Right lung (tissue), 5 donors: ENCODE results near the gene RECQL5. TPM values are rescaled to one million over a fixed set of nuclear protein-coding genes. Genes with fewer than 3 reads are reported as not detected.

Experiments
- DNase-seq, 2 donors: peaks; one replicate each; pipeline ENCODE4 v3.0.0-alpha.2; 2013
- polyA plus RNA-seq, 5 donors: library from polyadenylated mRNA; unstranded; fragments of 120-200 nt; gene quantifications; one replicate each; pipeline versions ENCODE4 v1.2.1 to v1.2.3, GENCODE V29; 2013; ENCODE audit warnings: inconsistent platforms in 1 of 5, low replicate concordance in 1 of 5; ENCODE audit not compliant: insufficient read length in 5 of 5, insufficient read depth in 1 of 5

RECQL5 gene
- polyA plus RNA-seq, 5 donors = 26.0 to 36.5 (median 33.4) TPM

- no peak for DNase-seq
These were observed 22.5 kb upstream of the RECQL5 start for GRCh38 chr17:75689441-75689873.

DNA sequence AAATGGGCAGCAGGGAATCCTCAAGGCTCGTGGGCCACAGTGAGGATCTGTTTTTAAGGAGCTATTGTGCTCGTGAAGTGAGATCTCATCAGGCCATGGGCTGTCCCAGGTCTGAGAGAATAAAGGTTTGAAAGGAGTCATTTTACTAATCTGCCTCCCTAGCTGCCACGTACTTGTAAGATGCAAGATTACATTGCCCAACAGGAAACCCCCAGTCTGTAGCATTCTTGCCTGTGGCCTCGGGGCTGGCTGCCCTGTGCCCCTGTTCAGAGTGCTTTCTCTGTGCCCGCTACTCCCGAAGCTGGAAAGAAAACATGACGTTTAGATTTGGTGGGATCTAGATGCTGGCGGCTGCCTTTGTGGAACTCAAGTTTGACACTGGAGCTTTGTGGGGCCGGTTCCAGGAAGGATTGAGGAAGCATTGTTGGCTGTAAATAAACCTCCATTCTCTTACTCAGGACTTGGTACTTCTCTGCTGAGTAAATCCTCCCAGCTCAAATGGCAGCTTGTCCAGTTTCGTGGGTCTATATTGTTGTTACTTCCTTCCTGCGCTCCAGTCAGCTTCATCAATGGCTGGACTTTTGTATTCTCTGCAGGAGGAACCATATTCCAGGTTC, 21.4 kb upstream of the RECQL5 start:
- DNase-seq = no peak

DNA sequence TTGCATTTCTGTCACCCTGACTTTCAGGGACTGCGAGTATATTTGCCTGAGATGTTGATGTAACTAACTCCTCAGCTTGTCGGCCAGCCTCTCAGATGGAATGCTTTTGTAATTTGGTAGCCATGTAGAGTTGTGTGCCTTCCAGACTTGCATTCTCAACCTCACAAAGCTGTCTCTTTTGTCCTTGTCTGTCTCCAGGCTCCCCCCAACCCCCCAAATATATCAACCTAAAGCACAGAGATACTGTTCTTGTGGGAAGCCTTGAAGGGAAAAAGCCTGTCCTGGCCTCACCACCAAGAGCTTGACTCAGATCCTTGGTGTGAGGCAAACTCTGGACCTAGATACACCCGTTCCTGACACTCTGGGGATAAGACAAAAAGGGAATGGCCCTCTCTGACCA, 18.5 kb upstream of the RECQL5 start:
- no peak for DNase-seq

- DNase-seq = no peak
These were observed 18.0 kb upstream of the RECQL5 start for GRCh38 chr17:75684924-75685323.

GRCh38 chr17:75684249-75684648, 17.3 kb upstream of the RECQL5 start:
- DNase-seq = no peak

DNA sequence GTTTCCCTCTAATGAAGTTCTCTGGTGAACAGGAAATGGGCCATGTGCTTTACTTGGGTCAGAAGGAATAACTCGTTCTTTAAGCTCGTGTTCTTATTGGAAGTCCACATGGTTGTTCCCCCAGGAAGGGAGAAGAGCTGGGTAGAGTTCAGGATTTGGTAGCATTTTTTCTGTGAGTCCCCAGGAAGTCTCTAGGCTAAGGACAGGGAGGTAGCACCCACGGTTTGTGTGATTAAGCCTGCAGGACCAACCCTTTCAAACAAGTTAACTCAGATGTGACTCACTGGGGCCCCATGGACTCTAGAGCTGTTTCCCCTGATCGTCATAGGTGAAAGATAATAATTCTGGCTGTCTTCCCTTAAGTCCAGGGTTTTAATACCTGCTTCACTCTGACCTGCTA, 16.6 kb upstream of the RECQL5 start:
- DNase-seq = no peak

DNA sequence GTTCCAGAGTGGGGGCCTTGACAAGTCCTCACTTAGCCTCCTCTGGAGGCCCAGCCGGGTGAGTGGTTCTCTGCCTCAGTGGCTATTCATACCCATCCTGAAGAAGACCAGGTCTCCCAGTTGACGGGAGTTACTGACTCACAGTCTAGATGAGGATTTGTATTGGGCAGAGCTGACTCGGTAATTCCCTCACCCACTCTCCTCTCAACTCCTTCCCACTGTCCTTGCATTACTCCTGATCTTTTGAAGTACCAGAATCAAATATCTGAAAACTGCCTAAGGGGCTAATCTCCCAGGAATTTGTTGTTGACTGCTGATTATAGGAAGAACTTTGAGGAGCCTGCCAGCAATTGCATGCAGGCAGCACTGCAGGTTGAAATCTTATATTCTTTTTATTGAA, 14.3 kb upstream of the RECQL5 start:
- DNase-seq = no peak

GRCh38 chr17:75680431-75680830, 13.5 kb upstream of the RECQL5 start:
- no peak for DNase-seq

- peak in 1 of 2 donors; percentile 20 for DNase-seq
These were observed 12.8 kb upstream of the RECQL5 start for GRCh38 chr17:75679706-75680211.

GRCh38 chr17:75676461-75676860, 9.5 kb upstream of the RECQL5 start:
- no peak for DNase-seq

- DNase-seq = no peak
These were observed 6.5 kb upstream of the RECQL5 start for GRCh38 chr17:75673487-75673886.

DNA sequence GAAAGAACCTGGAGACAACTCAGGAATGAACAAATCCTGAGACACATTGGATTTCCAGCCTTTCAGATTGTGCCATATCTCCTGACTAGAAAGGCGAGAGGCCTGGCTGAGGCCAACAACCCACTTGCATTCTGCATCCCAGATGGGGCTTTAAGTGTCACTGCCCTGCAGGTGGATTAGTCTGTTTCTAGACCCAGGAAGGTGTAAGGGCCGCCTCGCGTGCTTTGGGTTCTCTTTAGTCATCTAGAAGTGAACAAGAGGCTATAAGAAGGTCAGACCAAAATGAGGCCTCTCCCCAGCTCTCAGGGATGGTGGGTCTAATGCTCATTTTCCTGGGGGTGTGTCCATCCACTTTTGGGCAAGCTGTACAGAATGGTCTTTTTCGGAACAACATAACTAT, 5.1 kb upstream of the RECQL5 start:
- no peak for DNase-seq

- no peak for DNase-seq
These were observed 3.9 kb upstream of the RECQL5 start for GRCh38 chr17:75670868-75671267.

DNA sequence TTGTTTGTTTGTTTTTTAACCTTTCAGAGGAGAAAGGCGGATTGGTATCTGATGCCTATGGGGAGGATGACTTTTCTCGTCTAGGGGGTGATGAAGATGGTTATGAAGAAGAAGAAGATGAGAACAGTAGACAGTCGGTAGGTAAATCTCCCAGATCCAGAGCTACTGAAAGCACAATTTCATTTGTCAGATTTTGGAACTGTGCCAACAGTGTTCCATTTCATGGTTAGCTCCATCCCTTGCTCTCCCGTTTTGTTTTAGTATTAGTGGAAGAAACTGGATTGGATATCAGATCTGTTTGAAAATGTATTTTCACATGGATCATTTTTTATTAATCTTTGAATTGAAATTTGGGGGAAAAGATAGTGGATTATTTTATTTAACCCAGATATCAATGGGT, 1.5 kb upstream of the RECQL5 start:
- no peak for DNase-seq

GRCh38 chr17:75667825-75668224, 871 bp upstream of the RECQL5 start:
- no peak for DNase-seq

- no peak for DNase-seq
These were observed 973 bp downstream of the RECQL5 start for GRCh38 chr17:75665981-75666380.

DNA sequence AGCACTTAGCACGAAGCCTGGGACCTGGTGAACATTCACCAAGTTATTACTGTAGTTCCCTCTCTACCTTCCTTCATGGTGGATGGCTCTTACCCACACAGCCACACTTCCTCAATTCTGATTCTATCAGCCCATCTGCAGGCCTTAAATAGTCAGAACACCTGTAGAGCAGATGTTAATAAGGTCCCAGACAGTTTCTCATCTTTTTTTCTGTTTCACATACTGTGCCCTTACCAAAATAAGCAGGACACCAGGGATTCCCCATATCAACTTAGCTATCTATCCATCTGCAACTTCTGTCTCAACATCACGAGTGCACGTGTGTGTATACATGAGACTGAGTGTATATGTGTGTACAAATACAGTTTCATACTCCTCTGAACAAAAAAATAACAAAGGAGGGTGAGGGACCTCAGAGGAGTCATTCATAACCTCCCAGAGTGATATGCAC, 2.8 kb downstream of the RECQL5 start:
- no peak for DNase-seq

DNA sequence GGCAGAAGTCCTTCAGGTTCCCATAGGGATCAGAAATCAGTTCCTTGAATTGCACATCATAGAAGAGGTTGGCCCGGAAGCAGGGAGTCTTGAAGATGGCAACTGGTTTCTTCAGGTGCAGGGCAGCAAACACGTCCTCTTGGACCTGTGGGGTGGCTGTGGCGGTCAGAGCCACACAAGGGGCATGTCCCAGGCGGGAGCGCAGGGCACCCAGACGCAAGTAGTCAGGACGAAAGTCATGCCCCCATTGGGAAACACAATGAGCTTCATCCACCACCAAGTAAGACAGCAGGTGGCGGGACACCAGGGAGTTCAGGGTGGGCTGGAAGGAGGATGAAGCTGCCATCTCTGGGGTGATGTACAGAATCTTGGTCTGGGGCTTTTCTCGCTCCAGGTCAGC, 4.4 kb downstream of the RECQL5 start:
- no peak for DNase-seq

DNA sequence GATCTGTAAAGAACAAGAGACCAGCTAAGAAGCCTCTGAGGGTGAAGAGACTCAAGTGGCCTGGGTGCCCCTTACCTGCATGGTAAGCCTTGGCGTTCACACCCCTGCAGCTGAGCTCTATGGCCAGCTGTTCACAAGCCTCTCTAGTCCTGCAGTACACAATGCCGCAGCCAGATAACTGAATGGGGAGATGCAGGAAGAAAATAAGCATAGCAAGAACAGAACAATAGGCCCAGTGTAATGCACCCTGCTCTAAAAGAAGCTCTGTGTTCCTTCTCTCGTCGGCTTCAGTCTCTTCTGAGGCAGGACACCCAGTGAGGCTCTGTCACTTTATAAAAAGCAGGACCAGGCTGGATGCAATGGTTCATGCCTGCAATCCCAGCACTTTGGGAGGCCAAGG, 5.4 kb downstream of the RECQL5 start:
- DNase-seq = no peak

- DNase-seq = no peak
These were observed 8.7 kb downstream of the RECQL5 start for GRCh38 chr17:75658237-75658636.

DNA sequence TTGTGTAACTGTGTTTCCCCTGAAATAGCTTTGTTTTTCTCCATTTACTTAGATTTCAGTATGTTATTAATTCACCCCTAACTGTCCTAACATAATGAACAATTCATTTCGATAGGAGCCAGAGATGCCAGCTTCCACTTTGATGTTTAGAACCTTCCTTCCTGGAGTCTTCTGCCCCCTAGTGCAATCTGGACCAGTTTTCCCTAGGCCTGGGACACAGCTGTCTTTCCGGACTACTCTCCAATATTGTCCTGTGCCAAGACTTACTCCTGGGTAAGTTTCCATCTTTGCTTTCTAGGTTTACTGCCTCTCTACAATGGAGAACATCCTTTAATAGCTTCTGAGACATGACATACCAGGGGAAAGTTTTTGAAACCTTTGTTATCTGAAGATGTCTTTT, 12.8 kb downstream of the RECQL5 start:
- DNase-seq = no peak

DNA sequence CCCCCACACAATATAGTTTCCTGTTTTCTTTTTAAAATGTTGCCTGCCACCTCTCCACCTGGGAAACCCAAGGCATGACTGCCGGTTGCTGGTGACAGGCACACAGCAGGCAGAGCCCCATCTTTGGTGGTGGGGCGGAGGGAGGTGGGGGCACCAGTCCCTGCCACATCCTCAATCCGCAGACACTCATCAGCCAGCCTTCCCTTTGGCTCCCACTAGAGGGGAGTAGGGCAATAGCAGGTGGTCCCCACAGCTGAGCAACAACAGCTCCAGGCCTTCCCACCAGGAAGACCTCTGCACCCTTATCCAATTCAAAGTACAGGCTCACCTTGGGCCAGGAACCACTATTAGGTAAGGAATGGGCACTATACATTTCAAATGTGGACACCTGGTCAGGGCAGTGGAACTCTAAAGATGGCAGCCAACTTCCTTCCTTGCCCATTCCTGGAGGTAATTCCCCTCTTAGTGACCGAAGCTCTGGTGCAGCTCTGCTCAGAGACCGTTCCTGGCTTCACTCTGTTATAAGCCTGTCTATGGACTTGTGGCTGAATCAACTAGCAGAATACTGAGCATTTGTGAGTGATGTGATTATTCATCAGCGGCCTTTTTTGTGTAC, 13.9 kb downstream of the RECQL5 start:
- DNase-seq = no peak

DNA sequence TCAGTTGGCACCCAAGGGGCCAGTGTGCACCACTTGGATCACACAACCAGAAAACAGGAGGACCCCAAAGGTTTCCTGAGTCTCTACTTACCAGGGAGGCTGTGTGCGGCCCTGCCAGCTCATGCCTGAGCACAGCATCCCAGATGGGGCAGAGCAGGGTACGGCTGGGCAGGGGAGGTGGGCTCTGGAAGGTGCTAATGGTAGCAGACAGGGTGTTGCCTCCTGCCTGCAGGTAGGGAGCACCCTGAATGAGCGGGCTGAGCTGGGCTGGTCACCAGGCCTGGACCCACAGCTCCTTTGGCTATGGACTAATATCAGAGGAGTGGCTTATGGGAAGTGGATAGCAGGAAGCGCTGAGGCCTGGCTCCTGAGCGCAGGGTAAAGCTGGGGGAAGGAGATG, 14.6 kb downstream of the RECQL5 start:
- DNase-seq = no peak

GRCh38 chr17:75650874-75651273, 16.1 kb downstream of the RECQL5 start:
- no peak for DNase-seq
